Activated gamma-delta T cell treated with anti-CD3 and anti-CD28 coated beads, Interleukin-2, amount 50 U/mL, for 16 hours (primary cell): ENCODE measurements around the gene MFAP5.
"Not testable (repeated sequence)": the region's sequence is repeated elsewhere in the genome, so short reads cannot be mapped to it uniquely, and the experiment has no call there.

Experiments
- DNase-seq: peaks from one replicate; pipeline ENCODE4 v3.0.0-alpha.2; 2020; ENCODE audit warnings: low read depth

Gene MFAP5

DNA sequence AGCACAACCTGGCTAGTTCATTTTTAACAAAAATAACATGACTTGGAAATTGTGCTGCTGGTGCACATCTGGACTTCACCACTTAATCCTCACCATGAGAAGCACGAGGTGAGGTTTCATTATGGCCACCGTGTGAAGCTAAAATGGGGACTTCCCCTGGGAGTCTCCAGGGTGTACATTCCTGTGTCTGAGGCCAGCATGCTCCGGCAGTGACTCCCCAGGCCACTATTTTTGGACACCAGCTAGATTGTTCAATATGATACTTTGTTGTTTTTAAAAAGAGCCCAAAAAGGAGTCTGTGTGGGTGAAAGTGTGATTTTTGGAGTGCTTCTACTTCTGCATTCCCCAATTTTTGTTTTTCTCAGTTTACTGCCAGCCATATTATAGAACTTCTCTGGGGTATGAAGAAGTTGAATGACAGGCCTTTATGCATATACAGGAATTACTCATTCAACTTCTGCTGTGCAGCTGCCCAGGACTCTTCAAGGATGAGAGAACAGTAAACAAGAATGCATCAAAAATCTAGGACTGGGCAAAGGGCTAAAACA lies 33.1 kb downstream of the MFAP5 start:
- DNase-seq = no peak

DNA sequence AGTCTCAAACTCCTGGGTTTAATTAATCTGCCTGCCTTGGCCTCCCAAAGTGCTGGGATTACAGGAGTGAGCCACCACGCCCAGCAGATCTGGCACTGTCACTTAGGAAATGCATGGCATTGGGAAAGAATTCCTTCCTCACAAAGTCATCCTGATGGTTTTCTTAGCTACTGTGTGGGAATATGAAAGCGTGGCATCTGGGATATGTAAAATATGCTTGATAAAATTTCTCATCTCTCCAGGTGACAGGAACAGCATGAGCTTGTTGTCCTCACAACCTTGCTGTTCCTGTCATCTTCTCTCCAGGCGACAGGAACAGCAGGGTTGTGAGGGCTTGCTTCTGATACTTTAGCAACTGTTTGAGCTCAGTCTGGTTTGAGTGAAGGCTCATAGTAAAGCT lies 33.9 kb downstream of the MFAP5 start:
- DNase-seq = no peak

DNA sequence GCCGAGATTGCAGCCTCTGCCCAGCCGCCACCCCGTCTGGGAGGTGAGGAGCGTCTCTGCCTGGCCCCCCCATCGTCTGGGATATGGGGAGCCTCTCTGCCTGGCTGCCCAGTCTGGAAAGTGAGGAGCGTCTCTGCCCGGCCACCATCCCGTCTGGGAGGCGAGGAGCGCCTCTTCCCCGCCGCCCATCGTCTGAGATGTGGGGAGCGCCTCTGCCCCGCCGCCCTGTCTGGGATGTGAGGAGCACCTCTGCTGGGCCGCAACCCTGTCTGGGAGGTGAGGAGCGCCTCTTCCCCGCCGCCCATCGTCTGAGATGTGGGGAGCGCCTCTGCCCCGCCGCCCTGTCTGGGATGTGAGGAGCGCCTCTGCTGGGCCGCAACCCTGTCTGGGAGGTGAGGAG lies 37.9 kb downstream of the MFAP5 start:
- not testable (repeated sequence) for DNase-seq

DNA sequence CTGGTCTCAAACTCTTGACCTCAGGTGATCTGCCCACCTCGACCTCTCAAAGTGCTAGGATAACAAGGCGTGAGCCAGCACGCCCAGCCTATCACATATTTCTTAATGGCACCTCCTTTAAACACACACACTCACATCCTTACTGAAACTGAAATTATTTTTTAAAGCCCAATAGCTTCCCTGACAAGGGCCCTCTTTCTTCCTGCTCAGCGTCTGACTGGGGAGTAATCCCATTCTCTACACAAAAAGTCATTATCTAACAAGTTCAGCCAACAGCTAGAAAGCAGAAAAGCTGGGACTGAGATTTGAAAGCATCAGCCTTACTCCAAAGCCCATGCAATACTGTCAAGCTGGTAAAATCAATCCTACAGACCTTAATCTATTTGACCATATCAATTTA lies 40.0 kb downstream of the MFAP5 start:
- DNase-seq = no peak

DNA sequence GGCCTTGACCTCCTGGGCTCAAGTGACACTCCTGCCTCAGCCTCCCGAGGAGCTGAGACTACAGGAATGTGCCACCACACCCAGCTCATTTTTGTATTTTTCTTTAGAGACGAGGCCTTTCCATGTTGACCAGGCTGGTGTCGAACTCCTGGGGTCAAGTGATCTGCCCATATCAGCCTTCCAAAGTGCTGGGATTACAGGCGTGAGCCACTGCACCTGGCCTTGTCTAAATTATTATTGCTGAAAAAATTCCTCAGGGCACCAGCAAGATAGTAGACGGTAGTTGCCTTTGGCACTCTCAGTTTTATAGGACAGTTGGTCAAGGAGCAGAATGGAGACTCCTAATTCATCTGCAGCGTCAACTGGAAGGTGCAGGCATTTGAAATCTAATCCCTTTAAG lies 47.4 kb downstream of the MFAP5 start:
- no peak for DNase-seq

DNA sequence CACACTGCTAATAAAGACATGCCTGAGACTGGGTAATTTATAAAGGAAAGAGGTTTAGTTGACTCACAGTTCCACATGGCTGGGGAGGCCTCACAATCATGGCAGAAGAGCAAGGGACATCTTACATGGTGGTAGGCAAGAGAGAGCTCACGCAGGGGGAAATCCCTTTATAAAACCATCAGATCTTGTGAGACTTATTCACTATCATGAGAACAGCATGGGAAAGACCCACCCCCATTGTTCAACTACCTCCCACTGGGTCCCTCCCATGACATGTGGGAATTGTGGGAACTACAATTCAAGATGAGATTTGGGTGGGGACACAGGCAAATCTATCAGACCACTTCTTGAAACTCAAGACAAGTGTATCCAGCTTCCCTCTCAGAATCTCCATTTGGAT lies 48.7 kb downstream of the MFAP5 start:
- not testable (repeated sequence) for DNase-seq

DNA sequence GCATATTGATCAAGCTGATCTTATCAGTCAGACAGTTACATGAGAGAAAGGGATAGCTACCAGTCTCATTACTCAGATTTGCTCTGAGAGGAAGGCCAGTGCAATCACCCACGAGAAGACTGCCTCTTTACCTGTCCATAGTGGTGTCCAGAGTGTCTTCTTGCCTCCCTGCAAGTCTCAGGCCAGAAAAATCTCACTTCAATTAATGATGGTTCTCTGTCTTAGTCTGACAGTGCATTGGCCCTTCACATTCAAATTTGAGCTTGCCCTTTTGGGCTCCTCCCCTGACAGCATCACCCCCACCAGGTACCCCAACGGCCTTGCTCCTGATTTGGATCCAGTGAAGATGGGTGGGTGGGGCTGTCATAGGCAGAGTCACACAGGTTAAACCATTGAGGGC lies 50.0 kb downstream of the MFAP5 start, which contains the start of gene AICDA:
Gene AICDA, minus strand, starts transcription at position 231 of the 400 bp plus-strand sequence. Its CDS starts 92 bp downstream, at position 139.
- no peak for DNase-seq

DNA sequence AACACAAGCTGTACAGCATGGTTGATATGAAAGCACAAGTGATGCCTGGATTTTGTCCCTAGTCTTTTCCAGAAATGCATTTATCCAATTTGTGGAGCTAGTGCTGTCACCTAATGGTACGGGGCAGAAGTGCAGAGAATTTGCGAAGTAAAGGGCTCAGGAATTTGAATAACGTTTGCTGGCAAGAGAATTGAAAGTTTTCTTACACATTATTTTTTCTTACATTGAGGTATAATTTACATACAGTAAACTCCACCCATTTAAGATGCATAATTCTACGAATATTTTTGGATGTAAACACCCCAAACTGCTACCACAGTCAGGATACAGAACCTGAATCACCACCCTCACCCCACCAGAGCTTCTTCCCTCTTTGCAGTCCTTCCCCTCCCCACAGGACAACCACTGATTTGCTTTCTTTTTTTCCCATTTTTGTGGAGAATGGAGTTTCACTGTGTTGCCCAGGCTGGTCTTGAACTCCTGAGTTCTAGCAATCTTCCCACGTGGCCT lies 53.5 kb downstream of the MFAP5 start:
- DNase-seq = no peak

DNA sequence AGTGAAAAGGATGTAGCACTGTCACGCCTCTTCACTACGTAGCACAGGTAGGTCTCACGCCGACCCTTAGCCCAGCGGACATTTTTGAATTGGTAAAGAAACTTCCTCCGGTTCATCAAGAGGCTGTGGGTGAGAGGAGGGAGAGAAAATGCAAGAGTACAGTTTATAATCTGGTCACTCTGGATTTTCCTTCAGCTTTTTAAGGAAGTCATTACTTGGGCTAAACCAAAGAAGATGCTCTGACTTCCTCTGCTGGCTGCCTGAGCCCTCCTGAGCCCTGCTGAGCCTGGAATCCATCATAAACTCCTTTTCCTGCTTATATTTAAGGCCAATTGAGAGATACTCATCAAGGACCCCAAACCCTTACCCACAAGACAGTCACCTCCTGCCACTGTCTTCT lies 55.7 kb downstream of the MFAP5 start:
- DNase-seq = no peak

DNA sequence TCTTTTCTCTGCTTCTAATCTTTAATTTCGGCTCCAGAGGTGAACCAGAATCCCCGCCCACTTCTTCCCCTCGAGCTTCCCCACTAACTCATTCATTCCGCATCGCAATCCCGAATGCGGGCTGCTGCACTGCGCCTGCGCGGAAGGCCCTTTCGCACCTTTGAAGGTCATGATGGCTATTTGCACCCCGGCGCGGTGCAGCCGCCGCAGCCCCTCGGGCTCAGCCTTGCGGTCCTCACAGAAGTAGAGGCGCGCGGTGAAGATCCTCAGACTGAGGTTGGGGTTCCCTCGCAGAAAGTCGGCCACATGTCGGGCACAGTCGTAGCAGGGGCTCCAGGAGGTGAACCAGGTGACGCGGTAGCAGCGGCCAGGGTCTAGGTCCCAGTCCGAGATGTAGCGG lies 57.6 kb downstream of the MFAP5 start:
- DNase-seq = no peak

DNA sequence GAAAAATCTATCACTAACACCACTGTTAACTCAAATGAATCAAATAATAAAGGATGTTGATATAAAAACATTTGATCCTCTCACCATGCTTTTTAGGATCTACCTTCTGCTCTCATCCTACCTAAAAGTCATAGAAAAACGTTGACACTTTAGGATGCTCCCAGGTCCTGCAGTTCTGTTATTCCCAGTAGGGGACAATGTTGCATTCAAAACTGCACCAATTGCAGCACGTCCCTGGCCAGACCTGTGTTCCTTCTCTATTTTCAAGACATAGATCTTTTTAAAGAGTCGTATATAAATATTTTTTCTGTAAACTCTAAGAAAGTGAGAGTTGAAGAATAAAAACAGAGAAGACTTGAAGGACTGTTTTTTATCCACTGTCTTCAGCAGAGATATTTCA lies 58.8 kb downstream of the MFAP5 start:
- no peak for DNase-seq

DNA sequence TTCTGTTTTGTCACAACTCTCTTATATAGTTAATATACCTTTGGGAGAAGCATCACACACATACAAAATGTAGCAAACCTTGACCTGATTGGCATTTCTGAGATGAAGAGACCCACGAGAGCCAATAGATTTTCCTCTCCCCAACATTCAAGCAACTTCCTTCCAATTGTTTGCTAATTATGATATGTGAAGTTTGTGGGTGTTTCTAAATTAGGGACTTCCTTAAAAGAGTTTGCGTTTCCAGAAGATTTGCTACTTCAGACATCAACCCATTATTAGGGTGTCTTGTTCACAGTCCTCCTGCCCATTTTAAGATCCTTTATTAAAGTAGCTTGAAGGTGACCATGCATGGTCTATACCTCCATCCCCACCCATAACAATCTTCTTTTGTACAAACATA lies 59.3 kb downstream of the MFAP5 start:
- DNase-seq = no peak

DNA sequence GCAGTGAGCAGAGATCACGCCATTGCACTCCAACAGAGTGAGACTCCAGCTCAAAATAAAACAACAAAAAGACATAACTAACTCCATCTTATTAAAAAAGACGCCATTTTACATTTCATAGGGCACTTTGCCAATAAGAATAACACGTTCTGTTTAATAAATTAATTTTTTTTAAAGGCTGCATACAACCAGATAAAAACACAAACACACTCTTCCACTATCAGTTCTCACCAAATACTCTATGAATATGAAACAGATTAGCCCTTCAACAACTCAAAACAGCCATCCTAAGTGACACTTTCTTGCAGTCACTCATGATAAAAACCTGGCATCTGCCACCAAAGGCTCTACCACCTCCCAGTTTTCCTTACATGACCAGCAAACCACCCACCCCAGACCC lies 66.1 kb downstream of the MFAP5 start:
- DNase-seq = no peak
